Gastrocnemius medialis (tissue), 4 donors: ENCODE results near the gene TXNL4A. TPM values are rescaled to one million over a fixed set of nuclear protein-coding genes. Genes with fewer than 3 reads are reported as not detected.

ENCODE experiments used
- ATAC-seq, 2 donors: fragments of 150-250 bp; one replicate each; pipeline ENCODE4 v1.9.1; 2016
- DNase-seq, 2 donors: peaks; one replicate each; pipeline ENCODE4 v3.0.0-alpha.2; 2019
- H3K27ac ChIP-seq, 4 donors: fragments of 200-600 bp; sonication (generic); 1 replicate in 1 of 4; 2 replicates in 3 of 4; pipeline ENCODE4 v1.5.1; 2016 to 2018; ENCODE audit warnings: mild to moderate bottlenecking in 2 of 4, moderate library complexity in 1 of 4
- H3K27me3 ChIP-seq, 3 donors: fragments of 200-600 bp; sonication (generic) in 2 of 3; 1 replicate in 1 of 3; 2 replicates in 2 of 3; pipeline versions ENCODE4 v1.5.1 to v1.6.0; 2016 to 2019; ENCODE audit warnings: mild to moderate bottlenecking in 1 of 3, moderate library complexity in 1 of 3
- H3K36me3 ChIP-seq, 2 donors: fragments of 200-600 bp; sonication (generic) in 1 of 2; one replicate each; pipeline ENCODE4 v1.5.1; 2017 to 2018
- H3K4me1 ChIP-seq, 2 donors: fragments of 200-600 bp; sonication (generic) in 1 of 2; one replicate each; pipeline ENCODE4 v1.5.1; 2016 to 2017; ENCODE audit warnings: mild to moderate bottlenecking in 2 of 2
- H3K4me3 ChIP-seq, 4 donors: fragments of 200-600 bp; sonication (generic) in 3 of 4; 1 replicate in 1 of 4; 2 replicates in 3 of 4; pipeline ENCODE4 v1.5.1; 2016 to 2019; ENCODE audit warnings: mild to moderate bottlenecking in 2 of 4
- H3K9me3 ChIP-seq, 3 donors: fragments of 200-600 bp; sonication (generic) in 2 of 3; 1 replicate in 1 of 3; 2 replicates in 2 of 3; pipeline ENCODE4 v1.5.1; 2016 to 2019
- POLR2A ChIP-seq, 2 donors: fragments of 450-650 bp; IDR thresholded peaks; one replicate each; pipeline ENCODE4 v1.6.1; 2017; ENCODE audit warnings: antibody characterized with exemption in 2 of 2, mild to moderate bottlenecking in 2 of 2, moderate library complexity in 2 of 2
- in situ Hi-C, 4 donors: fragments of 200-750 bp; cut with MboI; loops; one replicate each; pipeline versions ENCODE4 v1.15.0 to v1.8.0; 2017; ENCODE audit warnings: low sequenced_read_pairs in 4 of 4
- intact Hi-C: fragments of 100-400 bp; cut with DNase I; formaldehyde crosslinking; loops from one replicate; pipeline ENCODE4 v1.15.1; 2023; ENCODE audit warnings: low total_unique reads
- total RNA-seq, 4 donors: library from RNA; depleted of rRNA; stranded (reverse); fragments of >200 nt; gene quantifications; one replicate each; pipeline versions ENCODE4 v1.1.0 to v1.2.3, GENCODE V29; 2016
- TF ChIP-seq, protein P1 (sequence below), 5 experiments: fragments of 450-650 bp in 3 of 5; fragments of 200-600 bp in 2 of 5; sonication (generic) in 2 of 5; IDR thresholded peaks in 4 of 5; conservative IDR thresholded peaks in 1 of 5; 1 replicate in 4 of 5; 2 replicates in 1 of 5; pipeline ENCODE4 v1.5.1; 2016 to 2019; ENCODE audit warnings: antibody characterized with exemption in 5 of 5, mild to moderate bottlenecking in 3 of 5, moderate library complexity in 3 of 5

The TXNL4A gene
- total RNA-seq, 4 donors from 2014 or later, result 39.9 to 105 (median 66.4) TPM

DNA sequence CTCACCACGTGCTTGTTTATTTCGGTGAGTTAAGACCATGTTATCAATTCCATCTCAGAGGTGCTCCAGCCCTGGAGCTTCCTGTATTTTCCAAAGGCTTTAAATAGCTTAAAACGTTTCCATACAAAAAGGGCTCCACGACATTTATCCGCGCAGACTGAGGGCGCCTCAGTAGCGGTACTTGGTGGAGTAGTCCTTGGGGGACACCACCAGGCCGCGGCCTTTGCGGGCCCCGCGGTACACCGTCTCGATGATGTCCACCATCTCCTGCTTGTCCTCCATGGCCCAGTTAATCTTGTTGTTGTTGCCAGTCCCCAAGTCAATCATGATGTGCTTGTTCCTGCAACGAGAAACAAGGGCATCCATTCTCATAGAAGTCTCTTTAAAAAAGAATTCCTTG is 14.8 kb downstream of the TXNL4A start:
- ATAC-seq (no peak), DNase-seq (no peak)
- Histone ChIP-seq H3K27me3 (no peaks in the 10 kb centered on the region), H3K36me3 (peaks cover 0 to 41% of the 10 kb centered on the region in 2 donors), H3K27ac (no peak overlapping the region), H3K4me3 (no peak overlapping the region), H3K4me1 (peaks cover 5 to 9% of the 10 kb centered on the region in 2 donors), H3K9me3 (no peaks in the 10 kb centered on the region)
- no peak for TF ChIP-seq POLR2A (IDR thresholded peaks at IDR 0.05)
- TF ChIP-seq, protein P1, sequence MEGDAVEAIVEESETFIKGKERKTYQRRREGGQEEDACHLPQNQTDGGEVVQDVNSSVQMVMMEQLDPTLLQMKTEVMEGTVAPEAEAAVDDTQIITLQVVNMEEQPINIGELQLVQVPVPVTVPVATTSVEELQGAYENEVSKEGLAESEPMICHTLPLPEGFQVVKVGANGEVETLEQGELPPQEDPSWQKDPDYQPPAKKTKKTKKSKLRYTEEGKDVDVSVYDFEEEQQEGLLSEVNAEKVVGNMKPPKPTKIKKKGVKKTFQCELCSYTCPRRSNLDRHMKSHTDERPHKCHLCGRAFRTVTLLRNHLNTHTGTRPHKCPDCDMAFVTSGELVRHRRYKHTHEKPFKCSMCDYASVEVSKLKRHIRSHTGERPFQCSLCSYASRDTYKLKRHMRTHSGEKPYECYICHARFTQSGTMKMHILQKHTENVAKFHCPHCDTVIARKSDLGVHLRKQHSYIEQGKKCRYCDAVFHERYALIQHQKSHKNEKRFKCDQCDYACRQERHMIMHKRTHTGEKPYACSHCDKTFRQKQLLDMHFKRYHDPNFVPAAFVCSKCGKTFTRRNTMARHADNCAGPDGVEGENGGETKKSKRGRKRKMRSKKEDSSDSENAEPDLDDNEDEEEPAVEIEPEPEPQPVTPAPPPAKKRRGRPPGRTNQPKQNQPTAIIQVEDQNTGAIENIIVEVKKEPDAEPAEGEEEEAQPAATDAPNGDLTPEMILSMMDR (IDR thresholded peaks at IDR 0.05 in 4 of 5, conservative IDR thresholded peaks at IDR 0.05 in 1 of 5), result no peak
- in situ Hi-C loops, result no loop called here
- intact Hi-C loops, result no loop called here

DNA sequence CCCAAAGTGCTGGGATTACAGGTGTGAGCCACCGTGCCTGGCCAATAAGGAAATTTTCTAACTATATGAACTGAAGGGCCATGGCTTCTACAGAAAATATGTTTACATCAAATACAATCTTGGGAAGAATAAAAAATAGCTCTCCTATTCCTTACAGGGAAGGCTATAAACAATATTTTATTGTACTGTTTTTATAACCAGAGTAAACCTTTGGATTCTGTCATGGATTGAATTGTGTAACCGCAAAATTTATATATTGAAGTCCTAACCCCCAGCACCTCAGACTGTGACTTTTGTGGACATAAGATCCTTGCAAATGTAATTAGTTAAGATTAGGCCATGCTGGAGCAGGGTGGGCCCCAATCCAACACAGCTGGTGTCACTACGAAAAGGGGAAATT is 15.6 kb downstream of the TXNL4A start:
- ATAC-seq (no peak), DNase-seq (no peak)
- TF ChIP-seq, protein P1 (IDR thresholded peaks at IDR 0.05 in 4 of 5, conservative IDR thresholded peaks at IDR 0.05 in 1 of 5), result no peak
- TF ChIP-seq POLR2A (IDR thresholded peaks at IDR 0.05), result no peak
- Histone ChIP-seq H3K4me3 (no peak overlapping the region), H3K9me3 (no peaks in the 10 kb centered on the region), H3K27ac (no peak overlapping the region), H3K4me1 (peaks cover under 1 to 1% of the 10 kb centered on the region in 2 donors), H3K27me3 (no peaks in the 10 kb centered on the region), H3K36me3 (peaks cover 0 to 41% of the 10 kb centered on the region in 2 donors)
- intact Hi-C loops, result no loop called here
- in situ Hi-C loops, result no loop called here

DNA sequence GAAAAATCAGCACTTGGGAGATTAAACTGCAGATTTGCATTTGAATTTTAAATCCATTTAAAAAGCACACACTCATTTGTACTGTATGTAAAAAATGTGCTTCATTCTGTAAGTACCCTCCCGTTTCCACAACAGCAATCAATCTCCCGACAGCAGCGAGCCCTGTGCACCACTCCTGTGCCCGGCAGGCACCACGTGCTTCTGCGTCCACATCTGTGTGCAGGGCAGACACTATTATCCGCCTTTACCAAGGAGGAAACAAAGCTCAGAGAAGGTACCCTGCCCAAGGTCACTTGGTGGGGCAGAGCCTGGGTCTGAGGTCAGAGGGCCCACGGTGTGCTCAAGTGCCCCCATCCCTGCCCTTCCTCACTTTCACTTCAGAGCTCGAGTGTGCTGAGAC is 16.4 kb downstream of the TXNL4A start:
- in situ Hi-C loops, result no loop called here
- no peak overlapping the region for H3K4me3 ChIP-seq
- TF ChIP-seq, protein P1 (IDR thresholded peaks at IDR 0.05 in 4 of 5, conservative IDR thresholded peaks at IDR 0.05 in 1 of 5), result no peak
- no peak for TF ChIP-seq POLR2A (IDR thresholded peaks at IDR 0.05)
- peaks cover 0 to 41% of the 10 kb centered on the region in 2 donors for H3K36me3 ChIP-seq
- H3K27me3 ChIP-seq, result no peaks in the 10 kb centered on the region
- no peak overlapping the region for H3K27ac ChIP-seq
- H3K4me1 ChIP-seq, result no peaks in the 10 kb centered on the region
- no peaks in the 10 kb centered on the region for H3K9me3 ChIP-seq
- no peak for ATAC-seq
- intact Hi-C loops, result no loop called here
- DNase-seq, result no peak

DNA sequence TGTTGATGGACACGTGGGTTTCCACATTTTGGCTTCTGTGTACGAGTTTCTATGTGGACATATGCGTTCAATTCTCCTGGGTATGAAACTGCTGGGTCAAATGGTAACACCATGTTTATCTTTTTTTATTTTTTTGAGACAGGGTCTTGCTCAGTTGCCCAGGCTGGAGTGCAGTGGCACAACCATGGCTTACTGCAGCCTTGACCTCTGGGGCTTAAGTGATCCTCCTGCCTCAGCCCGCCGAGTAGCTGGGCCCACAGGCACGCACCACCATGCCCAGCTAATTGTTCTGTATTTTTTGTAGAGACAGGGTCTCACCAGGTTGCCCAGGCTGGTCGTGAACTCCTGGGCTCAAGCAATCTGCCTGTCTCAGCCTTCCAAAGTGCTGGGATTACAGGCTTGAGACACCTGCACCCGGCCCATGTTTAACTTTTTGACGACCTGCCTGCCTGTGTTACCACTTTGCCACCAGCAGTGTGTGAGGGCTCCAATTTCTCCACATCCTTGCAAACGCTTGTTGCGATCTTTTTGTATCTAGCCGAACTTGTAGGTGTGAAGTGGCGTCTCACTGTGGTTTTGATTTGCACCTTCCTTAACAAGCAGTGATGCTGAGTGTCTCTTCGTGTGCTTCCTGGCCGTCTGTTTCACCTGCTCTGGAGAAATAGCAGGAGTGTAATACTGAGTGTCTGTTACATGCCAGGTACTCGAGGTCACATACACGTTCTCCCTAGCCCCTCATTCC is 17.0 kb downstream of the TXNL4A start:
- no peak for DNase-seq
- Histone ChIP-seq H3K27ac (no peak overlapping the region), H3K27me3 (no peaks in the 10 kb centered on the region), H3K4me3 (no peak overlapping the region), H3K9me3 (no peaks in the 10 kb centered on the region), H3K4me1 (no peaks in the 10 kb centered on the region), H3K36me3 (peaks cover 0 to 41% of the 10 kb centered on the region in 2 donors)
- in situ Hi-C loops (no loop called here), intact Hi-C loops (no loop called here)
- TF ChIP-seq POLR2A (IDR thresholded peaks at IDR 0.05), result no peak
- TF ChIP-seq, protein P1 (IDR thresholded peaks at IDR 0.05 in 4 of 5, conservative IDR thresholded peaks at IDR 0.05 in 1 of 5), result no peak
- no peak for ATAC-seq
